GM15510 (cell line): ENCODE data around the gene ARSB.
A peak's percentile ranks its signal among the peaks of the same experiment; 100 is the strongest.

ENCODE experiments used
- POLR2A ChIP-seq: IDR thresholded peaks from 3 replicates; pipeline ENCODE4 v1.6.1; 2011; ENCODE audit warnings: borderline replicate concordance; ENCODE audit not compliant: insufficient read length; ENCODE audit errors: extremely low read depth

ARSB gene

GRCh38 chr5:78985116-78985724 lies at the start of gene ARSB:
Gene ARSB (minus strand): TSS chr5:78985310. CDS start chr5:78985248, 62 bp downstream.
- peak; percentile 2 for TF ChIP-seq POLR2A

GRCh38 chr5:79032782-79033181 lies 47.7 kb upstream of the ARSB start:
- TF ChIP-seq POLR2A, result no peak

- no peak for TF ChIP-seq POLR2A
Measured at GRCh38 chr5:79032031-79032695, 47.1 kb upstream of the ARSB start.

- no peak for TF ChIP-seq POLR2A
Measured at GRCh38 chr5:79031485-79031867, 46.4 kb upstream of the ARSB start.

GRCh38 chr5:79030663-79031484 lies 45.8 kb upstream of the ARSB start:
- no peak for TF ChIP-seq POLR2A

- no peak for TF ChIP-seq POLR2A
Measured at GRCh38 chr5:79025054-79025472, 40.0 kb upstream of the ARSB start.

GRCh38 chr5:79023947-79024346 lies 38.8 kb upstream of the ARSB start:
- TF ChIP-seq POLR2A, result no peak

GRCh38 chr5:79023348-79023747 lies 38.2 kb upstream of the ARSB start:
- TF ChIP-seq POLR2A, result no peak

GRCh38 chr5:79022771-79023170 lies 37.7 kb upstream of the ARSB start:
- TF ChIP-seq POLR2A, result no peak

GRCh38 chr5:79021753-79022152 lies 36.6 kb upstream of the ARSB start:
- TF ChIP-seq POLR2A, result no peak

- TF ChIP-seq POLR2A, result no peak
Measured at GRCh38 chr5:79020861-79021561, 35.9 kb upstream of the ARSB start.

GRCh38 chr5:79014631-79015030 lies 29.5 kb upstream of the ARSB start:
- no peak for TF ChIP-seq POLR2A

GRCh38 chr5:79011869-79012268 lies 26.8 kb upstream of the ARSB start:
- no peak for TF ChIP-seq POLR2A

GRCh38 chr5:79011219-79011836 lies 26.2 kb upstream of the ARSB start:
- no peak for TF ChIP-seq POLR2A

GRCh38 chr5:79008362-79008761 lies 23.3 kb upstream of the ARSB start:
- TF ChIP-seq POLR2A, result no peak

- no peak for TF ChIP-seq POLR2A
Measured at GRCh38 chr5:79007872-79008271, 22.8 kb upstream of the ARSB start.
